Uterus (tissue), 4 donors: ENCODE data around the gene CCND1. TPM values are rescaled to one million over a fixed set of nuclear protein-coding genes. Genes with fewer than 3 reads are reported as not detected.

Source experiments
- DNase-seq, 2 donors: peaks; one replicate each; pipeline ENCODE4 v3.0.0-alpha.2; 2019 to 2020
- H3K27ac ChIP-seq, 2 donors: fragments of 200-600 bp; sonication (generic); 1 replicate in 1 of 2; 2 replicates in 1 of 2; pipeline ENCODE4 v1.5.1; 2016 to 2018
- H3K27me3 ChIP-seq, 2 donors: fragments of 200-600 bp; sonication (generic); one replicate each; pipeline ENCODE4 v1.5.1; 2018 to 2019; ENCODE audit warnings: control low read depth in 1 of 2
- H3K36me3 ChIP-seq, 2 donors: fragments of 200-600 bp; sonication (generic); one replicate each; pipeline ENCODE4 v1.5.1; 2019; ENCODE audit warnings: control low read depth in 1 of 2
- H3K4me1 ChIP-seq, 2 donors: fragments of 200-600 bp; sonication (generic); one replicate each; pipeline ENCODE4 v1.5.1; 2018 to 2019; ENCODE audit warnings: control low read depth in 1 of 2
- H3K4me3 ChIP-seq, 2 donors: fragments of 200-600 bp; sonication (generic); 1 replicate in 1 of 2; 2 replicates in 1 of 2; pipeline ENCODE4 v1.5.1; 2018 to 2019; ENCODE audit warnings: mild to moderate bottlenecking in 1 of 2
- H3K9me3 ChIP-seq, 2 donors: fragments of 200-600 bp; sonication (generic); one replicate each; pipeline ENCODE4 v1.5.1; 2019; ENCODE audit warnings: control low read depth in 1 of 2
- CTCF ChIP-seq, 4 experiments: fragments of 200-600 bp in 2 of 4; fragments of 450-650 bp in 2 of 4; sonication (generic) in 2 of 4; IDR thresholded peaks; one replicate each; pipeline ENCODE4 v1.5.1; 2016 to 2019; ENCODE audit warnings: antibody characterized with exemption in 4 of 4, mild to moderate bottlenecking in 2 of 4, moderate library complexity in 1 of 4
- POLR2A ChIP-seq, 2 donors: fragments of 450-650 bp; IDR thresholded peaks; one replicate each; pipeline ENCODE4 v1.6.1; 2016; ENCODE audit warnings: antibody characterized with exemption in 2 of 2, mild to moderate bottlenecking in 1 of 2, moderate library complexity in 1 of 2
- intact Hi-C: fragments of 100-400 bp; cut with DNase I; formaldehyde crosslinking; loops from one replicate; pipeline ENCODE4 v1.15.1; 2023; ENCODE audit warnings: low total_unique reads
- total RNA-seq, 4 donors: library from RNA; depleted of rRNA in 3 of 4; stranded (reverse); fragments of >200 nt in 3 of 4; gene quantifications; one replicate each; pipeline versions ENCODE4 v1.1.0 to v1.2.4, GENCODE V29; 2014 to 2023
- donor health status: DM: yes; HTN: yes; CAD: no.

CCND1 gene
- total RNA-seq, 4 donors from 2014 or later = 2.9 to 96.5 (median 20.5) TPM

GRCh38 chr11:69609351-69609750, 31.6 kb upstream of the CCND1 start:
- TF ChIP-seq CTCF (IDR thresholded peaks at IDR 0.05) (no peak), POLR2A (IDR thresholded peaks at IDR 0.05) (no peak)
- Histone ChIP-seq H3K9me3 (peaks cover 0 to 7% of the 10 kb centered on the region in 2 donors), H3K4me1 (no peaks in the 10 kb centered on the region), H3K4me3 (no peak overlapping the region), H3K27me3 (no peaks in the 10 kb centered on the region), H3K27ac (no peak overlapping the region), H3K36me3 (no peaks in the 10 kb centered on the region)
- intact Hi-C loops = no loop called here
- no peak for DNase-seq

GRCh38 chr11:69611548-69612526, 29.1 kb upstream of the CCND1 start:
- Histone ChIP-seq H3K4me1 (no peaks in the 10 kb centered on the region), H3K27me3 (no peaks in the 10 kb centered on the region), H3K36me3 (no peaks in the 10 kb centered on the region), H3K4me3 (no peak overlapping the region), H3K27ac (no peak overlapping the region), H3K9me3 (peaks cover 0 to 7% of the 10 kb centered on the region in 2 donors)
- intact Hi-C loops = no loop called here
- DNase-seq = no peak
- no peak for TF ChIP-seq POLR2A (IDR thresholded peaks at IDR 0.05)
- TF ChIP-seq CTCF (IDR thresholded peaks at IDR 0.05) = no peak

DNA sequence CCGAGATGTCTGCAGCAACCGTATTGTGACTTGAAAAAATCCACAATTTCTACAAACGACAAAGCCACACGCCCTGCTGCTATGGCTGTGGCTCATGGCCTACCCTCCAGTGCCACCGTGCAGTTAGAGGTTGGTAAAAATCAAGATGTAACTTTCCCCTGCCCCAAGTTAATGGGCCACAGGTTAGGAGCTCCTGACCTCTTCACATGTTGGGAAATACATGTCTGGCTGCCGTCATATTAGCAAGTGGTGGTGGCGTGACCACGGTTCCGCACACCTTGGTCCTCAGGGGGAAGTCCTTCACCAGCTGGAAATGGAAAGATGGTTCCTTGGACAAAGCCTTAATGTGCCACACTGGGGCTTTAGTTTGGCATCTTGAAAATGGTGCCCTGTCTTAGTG, 27.4 kb upstream of the CCND1 start:
- H3K36me3 ChIP-seq = no peaks in the 10 kb centered on the region
- H3K4me1 ChIP-seq = no peaks in the 10 kb centered on the region
- peaks cover 0 to 7% of the 10 kb centered on the region in 2 donors for H3K9me3 ChIP-seq
- TF ChIP-seq CTCF (IDR thresholded peaks at IDR 0.05) (no peak), POLR2A (IDR thresholded peaks at IDR 0.05) (no peak)
- intact Hi-C loops = no loop called here
- H3K27me3 ChIP-seq = no peaks in the 10 kb centered on the region
- no peak for DNase-seq
- no peak overlapping the region for H3K4me3 ChIP-seq
- no peak overlapping the region for H3K27ac ChIP-seq

- Histone ChIP-seq H3K4me3 (no peak overlapping the region), H3K4me1 (no peaks in the 10 kb centered on the region), H3K27me3 (no peaks in the 10 kb centered on the region), H3K9me3 (peaks cover 0 to 4% of the 10 kb centered on the region in 2 donors), H3K27ac (no peak overlapping the region), H3K36me3 (no peaks in the 10 kb centered on the region)
- intact Hi-C loops = no loop called here
- DNase-seq = no peak
- no peak for TF ChIP-seq POLR2A (IDR thresholded peaks at IDR 0.05)
- TF ChIP-seq CTCF (IDR thresholded peaks at IDR 0.05) = no peak
Observed at GRCh38 chr11:69614085-69614484, 26.9 kb upstream of the CCND1 start.

GRCh38 chr11:69615545-69616278, 25.2 kb upstream of the CCND1 start:
- no peaks in the 10 kb centered on the region for H3K4me1 ChIP-seq
- H3K4me3 ChIP-seq = no peak overlapping the region
- no peaks in the 10 kb centered on the region for H3K27me3 ChIP-seq
- TF ChIP-seq POLR2A (IDR thresholded peaks at IDR 0.05) (no peak), CTCF (IDR thresholded peaks at IDR 0.05) (no peak)
- DNase-seq = no peak
- intact Hi-C loops = no loop called here
- no peaks in the 10 kb centered on the region for H3K36me3 ChIP-seq
- no peak overlapping the region for H3K27ac ChIP-seq
- H3K9me3 ChIP-seq = no peaks in the 10 kb centered on the region
